CD14-positive monocyte (primary cell): ENCODE results near the gene HSPA1B. TPM values are rescaled to one million over a fixed set of nuclear protein-coding genes. Genes with fewer than 3 reads are reported as not detected.

ENCODE experiments used
- DNase-seq, 3 donors: peaks; one replicate each; pipeline ENCODE4 v3.0.0-alpha.2; 2011 to 2022
- H2AFZ ChIP-seq: 2 replicates; pipeline ENCODE4 v1.6.0; 2012; ENCODE audit warnings: mild to moderate bottlenecking, low read depth, low read length, inconsistent platforms; ENCODE audit not compliant: insufficient read depth, poor library complexity, severe bottlenecking
- H3K27ac ChIP-seq, 2 donors: 1 replicate in 1 of 2; 2 replicates in 1 of 2; pipeline ENCODE4 v1.5.1; 2012 to 2013; ENCODE audit warnings: low read length in 2 of 2, control low read depth in 1 of 2, inconsistent platforms in 1 of 2, low read depth in 1 of 2, mild to moderate bottlenecking in 1 of 2
- H3K27me3 ChIP-seq, 2 donors: one replicate each; pipeline versions ENCODE4 v1.6.0 to v1.6.1; 2011 to 2013; ENCODE audit warnings: low read length in 2 of 2; ENCODE audit not compliant: control insufficient read depth in 2 of 2, insufficient read depth in 2 of 2
- H3K36me3 ChIP-seq, 2 donors: replicated peaks in 1 of 2; 1 replicate in 1 of 2; 2 replicates in 1 of 2; pipeline versions ENCODE4 v1.5.1 to v1.6.1; 2012 to 2013; ENCODE audit warnings: low read length in 2 of 2, control low read depth in 1 of 2, inconsistent platforms in 1 of 2, mild to moderate bottlenecking in 1 of 2; ENCODE audit not compliant: insufficient read depth in 2 of 2, control insufficient read depth in 1 of 2
- H3K4me1 ChIP-seq, 2 donors: 1 replicate in 1 of 2; 2 replicates in 1 of 2; pipeline versions ENCODE4 v1.5.1 to v1.6.1; 2012 to 2013; ENCODE audit warnings: low read length in 2 of 2, control low read depth in 1 of 2, inconsistent platforms in 1 of 2, mild to moderate bottlenecking in 1 of 2, moderate library complexity in 1 of 2; ENCODE audit not compliant: insufficient read depth in 2 of 2, control insufficient read depth in 1 of 2
- H3K4me2 ChIP-seq: replicated peaks from 2 replicates; pipeline ENCODE3; 2012; ENCODE audit warnings: low read length, moderate library complexity, mild to moderate bottlenecking; ENCODE audit not compliant: poor library complexity, severe bottlenecking; ENCODE audit errors: extremely low read depth
- H3K4me3 ChIP-seq, 3 experiments: fragments of 200-600 bp in 1 of 3; sonication (generic) in 1 of 3; replicated peaks in 1 of 3; 1 replicate in 2 of 3; 2 replicates in 1 of 3; pipeline ENCODE4 v1.5.1; 2011 to 2013; ENCODE audit warnings: low read length in 3 of 3, mild to moderate bottlenecking in 3 of 3, control low read depth in 2 of 3, low read depth in 2 of 3, inconsistent platforms in 1 of 3, moderate library complexity in 1 of 3
- H3K79me2 ChIP-seq: 2 replicates; pipeline ENCODE4 v1.6.0; 2012; ENCODE audit warnings: mild to moderate bottlenecking, control low read depth, inconsistent platforms, low read length, moderate library complexity; ENCODE audit not compliant: insufficient read depth
- H3K9ac ChIP-seq: 2 replicates; pipeline ENCODE4 v1.6.0; 2017; ENCODE audit warnings: low read length, mild to moderate bottlenecking; ENCODE audit not compliant: insufficient read depth, poor library complexity, severe bottlenecking
- H3K9me3 ChIP-seq, 2 donors: replicated peaks in 1 of 2; 1 replicate in 1 of 2; 2 replicates in 1 of 2; pipeline versions ENCODE4 v1.5.1 to v1.6.1; 2012 to 2013; ENCODE audit warnings: low read length in 2 of 2, control low read depth in 1 of 2; ENCODE audit not compliant: control insufficient read depth in 1 of 2, insufficient read depth in 1 of 2
- H4K20me1 ChIP-seq: 2 replicates; pipeline ENCODE4 v1.6.0; 2012; ENCODE audit warnings: mild to moderate bottlenecking, low read length, control low read depth, moderate library complexity; ENCODE audit not compliant: insufficient read depth
- H3K27ac Mint-ChIP-seq, 7 donors: one replicate each; pipeline ENCODE4 v1.8.0; 2020; ENCODE audit warnings: mild to moderate bottlenecking in 7 of 7, mixed read lengths in 7 of 7, moderate library complexity in 6 of 7, inconsistent platforms in 2 of 7
- H3K27me3 Mint-ChIP-seq, 3 donors: one replicate each; pipeline ENCODE4 v1.8.0; 2021 to 2022; ENCODE audit warnings: low read depth in 3 of 3, mild to moderate bottlenecking in 3 of 3, mixed read lengths in 3 of 3, moderate library complexity in 3 of 3, inconsistent platforms in 1 of 3
- H3K36me3 Mint-ChIP-seq, 2 donors: one replicate each; pipeline ENCODE4 v1.8.0; 2020; ENCODE audit warnings: mixed read lengths in 2 of 2, inconsistent platforms in 1 of 2, mild to moderate bottlenecking in 1 of 2
- H3K4me1 Mint-ChIP-seq: one replicate; pipeline ENCODE4 v1.8.0; 2020; ENCODE audit warnings: mild to moderate bottlenecking, mixed read lengths
- H3K4me3 Mint-ChIP-seq, 2 donors: one replicate each; pipeline ENCODE4 v1.8.0; 2020; ENCODE audit warnings: mild to moderate bottlenecking in 2 of 2, mixed read lengths in 2 of 2, moderate library complexity in 1 of 2
- H3K9me3 Mint-ChIP-seq, 7 donors: one replicate each; pipeline ENCODE4 v1.8.0; 2020 to 2022; ENCODE audit warnings: mixed read lengths in 7 of 7, mild to moderate bottlenecking in 6 of 7, moderate library complexity in 6 of 7, inconsistent platforms in 2 of 7
- CTCF ChIP-seq: fragments of 200-600 bp; IDR thresholded peaks from one replicate; pipeline ENCODE4 v1.8.0; 2022; ENCODE audit warnings: antibody characterized with exemption, mild to moderate bottlenecking
- WGBS: methylation state at CpG from one replicate; pipeline ENCODE4 v1.1.5; 2013; ENCODE audit warnings: missing lambda C conversion rate; ENCODE audit not compliant: insufficient coverage; 5-methylcytosine and 5-hydroxymethylcytosine counted together
- intact Hi-C, 2 donors: fragments of 100-400 bp; cut with micrococcal nuclease; formaldehyde crosslinking; loops; one replicate each; pipeline versions ENCODE4 v1.15.0 to v1.15.1; 2023
- polyA plus RNA-seq, 3 donors: library from polyadenylated mRNA; depleted of rRNA in 1 of 3; unstranded in 2 of 3; stranded (reverse) in 1 of 3; fragments of 300-500 nt in 2 of 3; fragments of >200 nt in 1 of 3; fragmentation: Illumina TruSeq in 2 of 3; gene quantifications; 1 replicate in 2 of 3; 2 replicates in 1 of 3; pipeline ENCODE4 v1.2.3, GENCODE V29; 2012 to 2021

HSPA1B gene
- polyA plus RNA-seq, 3 donors = 3.4 to 81.4 (median 4.8) TPM

GRCh38 chr6:31876357-31876756, 48.8 kb downstream of the HSPA1B start:
- H3K4me1 Mint-ChIP-seq = no peaks in the 10 kb centered on the region
- peaks cover 5 to 9% (median 8%) of the 10 kb centered on the region in 3 donors for H3K27me3 Mint-ChIP-seq
- intact Hi-C loops = no loop called here
- no peak for DNase-seq
- Histone ChIP-seq H3K27me3 (no peaks in the 10 kb centered on the region), H2AFZ (no peak overlapping the region), H3K4me3 (no peak overlapping the region), H3K9ac (no peak overlapping the region), H3K79me2 (no peaks in the 10 kb centered on the region), H3K9me3 (no peaks in the 10 kb centered on the region), H3K36me3 (peaks cover 18 to 20% of the 10 kb centered on the region in 2 donors), H3K27ac (no peak overlapping the region), H3K4me1 (no peaks in the 10 kb centered on the region), H4K20me1 (no peaks in the 10 kb centered on the region), H3K4me2 (no peak overlapping the region)
- H3K9me3 Mint-ChIP-seq = no peaks in the 10 kb centered on the region
- WGBS = 100% methylated on average over 1 of the region's 7 CpGs
- TF ChIP-seq CTCF = no peak
- no peak overlapping the region for H3K27ac Mint-ChIP-seq
- peaks cover 19 to 24% of the 10 kb centered on the region in 2 donors for H3K36me3 Mint-ChIP-seq
- no peak overlapping the region for H3K4me3 Mint-ChIP-seq

GRCh38 chr6:31877125-31877650, 49.6 kb downstream of the HSPA1B start:
- Histone ChIP-seq H2AFZ (no peak overlapping the region), H3K27ac (no peak overlapping the region), H3K79me2 (no peaks in the 10 kb centered on the region), H3K36me3 (peaks cover 24 to 27% of the 10 kb centered on the region in 2 donors), H3K27me3 (no peaks in the 10 kb centered on the region), H3K4me3 (no peak overlapping the region), H3K9me3 (no peaks in the 10 kb centered on the region), H3K4me2 (no peak overlapping the region), H4K20me1 (no peaks in the 10 kb centered on the region), H3K4me1 (no peaks in the 10 kb centered on the region), H3K9ac (no peak overlapping the region)
- H3K4me3 Mint-ChIP-seq = no peak overlapping the region
- no peaks in the 10 kb centered on the region for H3K4me1 Mint-ChIP-seq
- intact Hi-C loops = no loop called here
- DNase-seq = no peak
- TF ChIP-seq CTCF = no peak
- H3K9me3 Mint-ChIP-seq = no peaks in the 10 kb centered on the region
- 100% methylated on average over 2 of the region's 3 CpGs for WGBS
- peaks cover 26 to 33% of the 10 kb centered on the region in 2 donors for H3K36me3 Mint-ChIP-seq
- H3K27ac Mint-ChIP-seq = no peak overlapping the region
- peaks cover 5 to 7% (median 7%) of the 10 kb centered on the region in 3 donors for H3K27me3 Mint-ChIP-seq
